AG04449 (cell line): ENCODE data around the gene RNF13.
"Not testable (repeated sequence)": the region's sequence is repeated elsewhere in the genome, so short reads cannot be mapped to it uniquely, and the experiment has no call there.

ENCODE experiments used
- CTCF ChIA-PET: fragments of 350-600 bp; formaldehyde crosslinking; extraction: SDS; loops from one replicate; lab custom pipeline; 2021; ENCODE audit warnings: antibody characterized with exemption; lab: Yijun Ruan, JAX
- POLR2A ChIA-PET: fragments of 400-600, 350-600 bp; formaldehyde crosslinking; extraction: SDS; loops from one replicate; lab custom pipeline; 2020; ENCODE audit warnings: antibody characterized with exemption, inconsistent platforms; lab: Yijun Ruan, JAX
- DNase-seq: peaks from one replicate; pipeline ENCODE4 v3.0.0-alpha.2; 2010; ENCODE audit warnings: low read depth, low spot score
- H3K4me3 ChIP-seq: 2 replicates; pipeline ENCODE4 v1.5.1; 2011; ENCODE audit warnings: low read depth, mild to moderate bottlenecking, control low read depth, low read length
- TF ChIP-seq, protein P1 (sequence below): IDR thresholded peaks from one replicate; pipeline ENCODE4 v1.5.1; 2011; ENCODE audit warnings: mild to moderate bottlenecking, moderate library complexity, low read length, control low read depth, inconsistent platforms; ENCODE audit not compliant: insufficient read depth; ENCODE audit errors: missing control alignments

The RNF13 gene

DNA sequence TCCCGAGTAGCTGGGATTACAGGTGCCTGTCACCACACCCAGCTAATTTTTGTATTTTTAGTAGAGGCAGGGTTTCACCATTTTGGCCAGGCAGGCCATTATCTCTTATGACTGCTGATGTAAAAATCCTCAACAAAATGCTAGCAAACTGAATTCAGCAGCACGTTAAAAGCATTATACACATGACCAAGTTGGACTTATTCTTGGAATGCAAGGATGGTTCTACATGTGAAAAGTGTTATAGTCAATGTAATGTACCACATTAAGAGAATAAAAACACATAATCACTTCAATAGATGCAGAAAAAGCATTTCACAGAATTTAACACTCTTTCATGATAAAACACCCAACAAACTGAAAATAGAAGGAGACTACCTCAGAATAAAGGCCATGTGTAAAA, 20.2 kb downstream of the RNF13 start:
- DNase-seq, result no peak
- ChIA-PET POLR2A (no interaction called here), CTCF (interaction anchor here (0.6 kb wide), 1 partner anchor 25 kb away, joined by 3 read pairs; no protein-coding TSS in a partner anchor)
- TF ChIP-seq, protein P1, sequence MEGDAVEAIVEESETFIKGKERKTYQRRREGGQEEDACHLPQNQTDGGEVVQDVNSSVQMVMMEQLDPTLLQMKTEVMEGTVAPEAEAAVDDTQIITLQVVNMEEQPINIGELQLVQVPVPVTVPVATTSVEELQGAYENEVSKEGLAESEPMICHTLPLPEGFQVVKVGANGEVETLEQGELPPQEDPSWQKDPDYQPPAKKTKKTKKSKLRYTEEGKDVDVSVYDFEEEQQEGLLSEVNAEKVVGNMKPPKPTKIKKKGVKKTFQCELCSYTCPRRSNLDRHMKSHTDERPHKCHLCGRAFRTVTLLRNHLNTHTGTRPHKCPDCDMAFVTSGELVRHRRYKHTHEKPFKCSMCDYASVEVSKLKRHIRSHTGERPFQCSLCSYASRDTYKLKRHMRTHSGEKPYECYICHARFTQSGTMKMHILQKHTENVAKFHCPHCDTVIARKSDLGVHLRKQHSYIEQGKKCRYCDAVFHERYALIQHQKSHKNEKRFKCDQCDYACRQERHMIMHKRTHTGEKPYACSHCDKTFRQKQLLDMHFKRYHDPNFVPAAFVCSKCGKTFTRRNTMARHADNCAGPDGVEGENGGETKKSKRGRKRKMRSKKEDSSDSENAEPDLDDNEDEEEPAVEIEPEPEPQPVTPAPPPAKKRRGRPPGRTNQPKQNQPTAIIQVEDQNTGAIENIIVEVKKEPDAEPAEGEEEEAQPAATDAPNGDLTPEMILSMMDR, result no peak
- no peak overlapping the region for H3K4me3 ChIP-seq

DNA sequence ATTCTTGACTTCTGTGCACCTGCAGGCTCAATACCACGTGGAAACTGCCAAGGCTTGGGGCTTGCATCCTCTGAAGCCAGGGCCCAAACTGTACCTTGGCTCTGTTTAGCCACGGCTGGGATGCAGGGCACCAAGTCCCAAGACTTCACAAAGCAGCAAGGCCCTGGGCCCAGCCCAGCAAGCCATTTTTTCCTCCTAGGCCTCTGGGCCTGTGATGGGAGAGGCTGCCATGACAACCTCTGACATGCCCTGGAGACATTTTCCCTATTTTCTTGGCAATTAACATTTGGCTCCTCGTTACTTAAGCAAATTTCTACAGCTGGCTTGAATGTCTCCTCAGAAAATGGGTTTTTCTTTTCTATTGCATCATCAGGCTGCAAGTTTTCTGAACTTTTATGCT, 25.5 kb downstream of the RNF13 start:
- POLR2A ChIA-PET, H3K4me3 ChIP-seq, DNase-seq, CTCF ChIA-PET: not testable (repeated sequence)

DNA sequence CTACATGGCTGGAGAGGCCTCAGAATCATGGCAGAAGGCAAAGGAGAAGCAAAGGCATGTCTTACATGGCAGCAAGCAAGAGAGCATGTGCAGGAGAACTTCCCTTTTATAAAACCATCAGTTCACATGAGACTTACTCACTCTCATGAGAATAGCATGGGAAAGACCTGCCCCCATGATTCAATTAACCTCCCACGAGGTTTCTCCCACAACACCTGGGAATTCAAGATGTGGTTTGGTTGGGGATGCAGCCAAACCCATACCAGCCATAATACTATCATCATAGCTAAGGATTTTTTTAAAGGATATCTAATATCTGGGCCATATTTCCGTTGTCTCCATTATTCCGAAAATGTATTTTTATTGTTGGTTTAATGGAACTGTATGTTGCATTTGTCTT, 26.5 kb downstream of the RNF13 start:
- POLR2A ChIA-PET, DNase-seq, H3K4me3 ChIP-seq: not testable (repeated sequence)
- CTCF ChIA-PET, result interaction anchor here (1.6 to 2.8 kb wide), 2 partner anchors 41 to 67 kb away, joined by 6 to 11 read pairs; no protein-coding TSS in a partner anchor

DNA sequence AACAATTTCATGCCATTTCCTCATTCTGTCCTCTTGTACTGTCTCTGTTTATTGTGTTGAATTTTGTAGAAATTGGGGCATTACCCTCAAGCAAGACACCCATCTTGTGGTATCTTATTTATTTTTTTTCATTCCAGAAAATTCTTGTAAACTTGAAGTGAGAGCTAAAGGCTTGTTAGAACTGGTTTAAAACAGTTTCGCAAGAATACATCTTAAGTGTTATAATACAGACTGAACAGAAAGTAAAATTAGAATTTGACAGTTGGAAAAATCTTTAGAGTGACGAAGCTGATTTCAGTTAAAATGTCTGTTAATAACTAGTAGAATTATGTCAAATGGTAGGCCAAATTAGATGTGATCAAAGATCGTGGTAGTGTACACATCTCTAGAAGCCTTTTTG, 26.9 kb downstream of the RNF13 start:
- CTCF ChIA-PET, result interaction anchor here (1.6 to 2.8 kb wide), 2 partner anchors 40 to 68 kb away, joined by 6 to 11 read pairs; no protein-coding TSS in a partner anchor
- TF ChIP-seq, protein P1, result no peak
- POLR2A ChIA-PET, result no interaction called here
- DNase-seq, result no peak
- no peak overlapping the region for H3K4me3 ChIP-seq

DNA sequence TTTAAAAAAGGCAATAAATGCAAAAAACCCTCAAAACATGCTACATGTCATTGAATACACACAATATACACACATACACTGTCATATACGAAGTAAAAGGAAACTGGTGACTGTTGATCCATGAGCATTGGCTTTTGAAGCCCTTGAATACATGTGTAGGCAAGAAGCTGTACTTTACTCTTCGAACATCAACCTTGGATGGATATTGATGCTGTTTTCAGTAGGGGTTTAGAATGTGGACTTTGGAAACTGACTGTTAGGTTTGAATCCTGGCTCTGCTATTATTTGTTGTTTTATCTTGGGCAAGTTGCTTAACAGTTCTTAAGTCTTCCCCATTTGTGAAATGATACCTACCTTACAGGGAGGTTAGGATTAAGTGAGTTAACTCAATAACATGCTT, 30.5 kb downstream of the RNF13 start:
- TF ChIP-seq, protein P1, result no peak
- no peak overlapping the region for H3K4me3 ChIP-seq
- ChIA-PET POLR2A (no interaction called here), CTCF (no interaction called here)
- no peak for DNase-seq

DNA sequence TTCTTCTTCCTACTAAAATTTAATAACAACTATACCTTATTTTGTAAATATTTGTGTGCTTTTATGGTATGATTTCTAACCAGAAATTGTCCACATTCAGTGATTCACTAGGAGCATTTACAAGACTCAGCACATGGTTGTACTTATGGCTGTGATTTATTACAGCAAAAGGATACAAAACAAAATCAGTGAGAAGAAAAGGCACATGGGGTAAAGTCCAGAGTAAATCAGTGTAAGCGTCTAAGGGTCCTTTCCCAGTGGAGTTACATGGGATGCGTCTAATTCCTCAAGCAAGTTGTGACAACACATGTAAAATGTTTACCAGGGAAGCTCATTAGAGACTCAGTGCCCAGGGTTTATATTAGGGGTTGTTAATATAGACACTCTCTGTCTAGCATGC, 31.1 kb downstream of the RNF13 start:
- no peak for DNase-seq
- ChIA-PET CTCF (interaction anchor here (0.9 kb wide), 1 partner anchor 77 kb away, joined by 3 read pairs; no protein-coding TSS in a partner anchor), POLR2A (no interaction called here)
- TF ChIP-seq, protein P1, result no peak
- no peak overlapping the region for H3K4me3 ChIP-seq

DNA sequence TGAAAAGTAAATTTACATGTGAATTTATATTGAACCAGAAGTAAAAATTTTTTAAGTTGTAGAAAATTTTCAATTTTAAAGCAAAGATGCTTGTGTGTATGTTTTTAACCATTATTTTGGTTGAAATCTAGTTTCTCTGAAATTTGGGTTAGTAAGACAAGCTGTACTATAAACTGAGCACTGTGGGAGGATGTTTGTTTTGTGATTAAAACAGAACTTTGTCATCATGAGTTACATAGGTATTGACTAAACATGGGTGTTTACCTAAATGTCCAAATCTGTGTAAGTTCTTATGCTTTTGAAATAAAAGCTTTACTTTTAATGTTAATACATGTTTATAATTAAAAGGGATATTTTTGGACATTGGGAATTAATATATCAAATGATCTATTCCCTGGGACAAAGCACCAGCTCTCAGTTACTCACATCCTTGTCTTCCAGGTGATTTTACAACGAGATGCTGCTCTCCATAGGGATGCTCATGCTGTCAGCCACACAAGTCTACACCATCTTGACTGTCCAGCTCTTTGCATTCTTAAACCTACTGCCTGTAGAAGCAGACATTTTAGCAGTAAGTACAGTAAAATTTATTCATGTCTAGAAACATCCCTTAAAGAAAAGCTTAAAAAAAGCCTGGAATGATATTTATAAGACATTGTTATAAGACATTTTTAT, 32.7 kb downstream of the RNF13 start:
- ChIA-PET CTCF (interaction anchor here (1.2 kb wide), 1 partner anchor 34 kb away, joined by 3 read pairs; no protein-coding TSS in a partner anchor), POLR2A (no interaction called here)
- TF ChIP-seq, protein P1, result no peak
- DNase-seq, result no peak
- no peak overlapping the region for H3K4me3 ChIP-seq
